GM12874 (cell line): ENCODE measurements around the gene AGTR2.

Source experiments
- CTCF ChIP-seq: IDR thresholded peaks from 2 replicates; pipeline ENCODE4 v1.5.1; 2011; ENCODE audit warnings: low read depth, mild to moderate bottlenecking, control low read depth, low read length, moderate library complexity; ENCODE audit not compliant: insufficient read depth

The AGTR2 gene

GRCh38 chrX:116170511-116170910 is at the start of gene AGTR2:
Gene AGTR2, plus strand, starts transcription at chrX:116170744. Its CDS starts 1,537 bp downstream, at chrX:116172281.
- TF ChIP-seq CTCF = no peak

GRCh38 chrX:116135277-116135676 is 35.3 kb upstream of the AGTR2 start:
- no peak for TF ChIP-seq CTCF

- TF ChIP-seq CTCF = no peak
Measured at GRCh38 chrX:116142976-116143375, 27.6 kb upstream of the AGTR2 start.

GRCh38 chrX:116172976-116173375 is 2.4 kb downstream of the AGTR2 start:
- no peak for TF ChIP-seq CTCF

- no peak for TF ChIP-seq CTCF
Measured at GRCh38 chrX:116181300-116181699, 10.8 kb downstream of the AGTR2 start.

- no peak for TF ChIP-seq CTCF
Measured at GRCh38 chrX:116185163-116185562, 14.6 kb downstream of the AGTR2 start.

GRCh38 chrX:116194649-116195048 is 24.1 kb downstream of the AGTR2 start:
- TF ChIP-seq CTCF = no peak

- TF ChIP-seq CTCF = no peak
Measured at GRCh38 chrX:116198235-116198634, 27.7 kb downstream of the AGTR2 start.
